ENCODE results near the gene P2RY12.

The P2RY12 gene

DNA sequence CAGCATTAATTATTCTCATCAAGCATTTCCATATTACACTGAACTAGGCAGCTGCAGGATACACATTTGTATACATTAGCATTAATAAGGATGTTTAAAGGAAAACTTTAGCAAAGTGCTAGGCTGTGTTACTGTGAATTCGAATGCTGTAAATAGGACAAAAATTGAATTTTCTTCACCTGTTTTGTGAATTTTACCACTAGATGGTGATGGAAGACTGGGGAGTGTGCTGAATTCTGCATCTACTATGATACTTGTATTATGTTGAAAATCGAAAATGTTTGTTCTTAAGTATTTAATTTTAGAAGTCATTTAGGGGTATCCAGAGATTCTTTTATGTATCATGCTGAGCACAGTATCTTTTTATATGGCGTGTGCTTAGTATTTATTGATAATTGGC lies 93.9 kb downstream of the P2RY12 start:
- no peak overlapping the region for H3K4me3 ChIP-seq (ENCODE audit: low read length, poor library complexity, severe bottlenecking)
- H3K9me2 ChIP-seq (replicated peaks; ENCODE audit: low read depth, low read length) = no peaks in the 10 kb centered on the region
- no peaks in the 10 kb centered on the region for H3F3A ChIP-seq (ENCODE audit: low read depth)
- H3K9ac ChIP-seq (ENCODE audit: low read depth, low read length, poor library complexity, severe bottlenecking) = no peak overlapping the region
- no peaks in the 10 kb centered on the region for H3K4me1 ChIP-seq (ENCODE audit: insufficient read depth, low read length, poor library complexity, severe bottlenecking)
- H3K79me2 ChIP-seq (ENCODE audit: insufficient read depth, low read length) = no peaks in the 10 kb centered on the region
- H3K9me3 ChIP-seq (ENCODE audit: insufficient read depth, low read depth, low read length) = no peaks in the 10 kb centered on the region
- TF ChIP-seq, protein P1, sequence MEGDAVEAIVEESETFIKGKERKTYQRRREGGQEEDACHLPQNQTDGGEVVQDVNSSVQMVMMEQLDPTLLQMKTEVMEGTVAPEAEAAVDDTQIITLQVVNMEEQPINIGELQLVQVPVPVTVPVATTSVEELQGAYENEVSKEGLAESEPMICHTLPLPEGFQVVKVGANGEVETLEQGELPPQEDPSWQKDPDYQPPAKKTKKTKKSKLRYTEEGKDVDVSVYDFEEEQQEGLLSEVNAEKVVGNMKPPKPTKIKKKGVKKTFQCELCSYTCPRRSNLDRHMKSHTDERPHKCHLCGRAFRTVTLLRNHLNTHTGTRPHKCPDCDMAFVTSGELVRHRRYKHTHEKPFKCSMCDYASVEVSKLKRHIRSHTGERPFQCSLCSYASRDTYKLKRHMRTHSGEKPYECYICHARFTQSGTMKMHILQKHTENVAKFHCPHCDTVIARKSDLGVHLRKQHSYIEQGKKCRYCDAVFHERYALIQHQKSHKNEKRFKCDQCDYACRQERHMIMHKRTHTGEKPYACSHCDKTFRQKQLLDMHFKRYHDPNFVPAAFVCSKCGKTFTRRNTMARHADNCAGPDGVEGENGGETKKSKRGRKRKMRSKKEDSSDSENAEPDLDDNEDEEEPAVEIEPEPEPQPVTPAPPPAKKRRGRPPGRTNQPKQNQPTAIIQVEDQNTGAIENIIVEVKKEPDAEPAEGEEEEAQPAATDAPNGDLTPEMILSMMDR (conservative IDR thresholded peaks at IDR 0.05; ENCODE audit: low read length) = peak; percentile 55
- TF ChIP-seq EZH2phosphoT487 (IDR thresholded peaks at IDR 0.05; ENCODE audit: borderline replicate concordance) = no peak
- no peak overlapping the region for H3K4me2 ChIP-seq (ENCODE audit: low read depth, low read length, poor library complexity, severe bottlenecking)
- H3K36me3 ChIP-seq (ENCODE audit: insufficient read depth, low read length) = peaks cover 16% of the 10 kb centered on the region
- H2AFZ ChIP-seq (ENCODE audit: low read length) = no peak overlapping the region
- no peaks in the 10 kb centered on the region for H4K20me1 ChIP-seq (ENCODE audit: insufficient read depth, low read length, poor library complexity, severe bottlenecking)
- no peaks in the 10 kb centered on the region for H3K27me3 ChIP-seq (ENCODE audit: insufficient read depth, low read length, poor library complexity, severe bottlenecking)

DNA sequence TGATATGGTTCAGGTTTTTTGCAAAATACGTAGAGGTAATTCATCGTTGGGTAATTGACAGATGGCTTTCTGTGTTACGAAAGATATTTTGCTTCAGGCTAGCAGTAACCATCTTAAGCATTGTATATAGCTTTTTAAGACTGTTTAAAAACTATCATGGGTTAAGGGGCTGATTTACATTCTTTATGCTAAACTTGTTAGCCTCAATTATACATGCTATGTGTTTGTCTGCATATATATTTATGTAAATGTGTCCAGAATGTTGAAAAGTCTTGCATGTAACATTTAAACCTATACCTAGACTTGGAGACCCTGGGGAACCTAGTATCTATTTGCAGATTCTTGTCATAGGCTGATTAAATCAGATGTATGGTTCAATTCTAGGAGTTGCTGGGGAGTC lies 95.1 kb downstream of the P2RY12 start:
- no peaks in the 10 kb centered on the region for H3K9me2 ChIP-seq (replicated peaks; ENCODE audit: low read depth, low read length)
- H2AFZ ChIP-seq (ENCODE audit: low read length) = no peak overlapping the region
- H3K9me3 ChIP-seq (ENCODE audit: insufficient read depth, low read depth, low read length) = no peaks in the 10 kb centered on the region
- TF ChIP-seq EZH2phosphoT487 (IDR thresholded peaks at IDR 0.05; ENCODE audit: borderline replicate concordance) = no peak
- TF ChIP-seq, protein P1 (conservative IDR thresholded peaks at IDR 0.05; ENCODE audit: low read length) = no peak
- no peaks in the 10 kb centered on the region for H3K79me2 ChIP-seq (ENCODE audit: insufficient read depth, low read length)
- no peak overlapping the region for H3K4me2 ChIP-seq (ENCODE audit: low read depth, low read length, poor library complexity, severe bottlenecking)
- no peaks in the 10 kb centered on the region for H3K4me1 ChIP-seq (ENCODE audit: insufficient read depth, low read length, poor library complexity, severe bottlenecking)
- no peaks in the 10 kb centered on the region for H3F3A ChIP-seq (ENCODE audit: low read depth)
- no peaks in the 10 kb centered on the region for H3K27me3 ChIP-seq (ENCODE audit: insufficient read depth, low read length, poor library complexity, severe bottlenecking)
- no peaks in the 10 kb centered on the region for H4K20me1 ChIP-seq (ENCODE audit: insufficient read depth, low read length, poor library complexity, severe bottlenecking)
- no peak overlapping the region for H3K9ac ChIP-seq (ENCODE audit: low read depth, low read length, poor library complexity, severe bottlenecking)
- no peak overlapping the region for H3K4me3 ChIP-seq (ENCODE audit: low read length, poor library complexity, severe bottlenecking)
- H3K36me3 ChIP-seq (ENCODE audit: insufficient read depth, low read length) = peaks cover 10% of the 10 kb centered on the region
